ENCODE data around the gene EID2.

The EID2 gene, protein sequence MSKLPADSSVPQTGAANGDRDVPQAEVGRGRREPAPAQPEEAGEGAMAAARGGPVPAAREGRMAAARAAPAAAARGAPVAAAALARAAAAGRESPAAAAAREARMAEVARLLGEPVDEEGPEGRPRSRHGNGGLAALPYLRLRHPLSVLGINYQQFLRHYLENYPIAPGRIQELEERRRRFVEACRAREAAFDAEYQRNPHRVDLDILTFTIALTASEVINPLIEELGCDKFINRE

DNA sequence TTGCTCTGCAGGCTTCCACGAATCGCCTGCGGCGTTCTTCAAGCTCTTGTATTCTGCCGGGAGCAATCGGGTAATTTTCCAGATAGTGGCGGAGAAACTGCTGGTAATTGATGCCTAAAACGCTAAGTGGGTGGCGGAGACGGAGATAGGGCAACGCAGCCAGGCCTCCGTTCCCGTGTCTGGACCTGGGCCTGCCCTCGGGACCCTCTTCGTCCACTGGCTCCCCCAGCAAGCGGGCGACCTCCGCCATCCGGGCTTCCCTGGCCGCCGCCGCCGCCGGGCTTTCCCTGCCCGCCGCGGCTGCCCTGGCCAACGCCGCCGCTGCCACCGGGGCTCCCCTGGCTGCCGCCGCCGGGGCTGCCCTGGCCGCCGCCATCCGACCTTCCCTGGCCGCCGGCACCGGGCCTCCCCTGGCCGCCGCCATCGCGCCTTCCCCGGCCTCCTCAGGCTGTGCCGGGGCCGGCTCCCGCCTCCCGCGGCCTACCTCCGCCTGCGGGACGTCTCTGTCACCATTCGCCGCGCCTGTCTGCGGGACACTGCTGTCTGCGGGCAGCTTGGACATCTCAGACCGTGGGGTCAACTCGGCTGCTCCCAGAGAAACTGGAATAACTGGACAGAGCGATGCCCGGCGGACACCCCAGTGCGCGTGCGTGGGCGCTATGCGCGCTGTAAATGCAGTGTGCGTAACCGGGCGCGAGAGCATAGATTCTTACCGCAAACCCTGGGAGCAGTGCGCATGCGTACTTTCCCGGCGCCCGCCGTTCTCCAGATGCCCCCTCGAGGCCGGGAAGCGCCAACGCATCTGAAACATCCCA lies at the start of gene EID2:
TSS of gene EID2 (minus strand) at position 644 of the 815 bp plus-strand sequence. CDS start at position 562, 82 bp downstream.
- TF ChIP-seq, protein P1, sequence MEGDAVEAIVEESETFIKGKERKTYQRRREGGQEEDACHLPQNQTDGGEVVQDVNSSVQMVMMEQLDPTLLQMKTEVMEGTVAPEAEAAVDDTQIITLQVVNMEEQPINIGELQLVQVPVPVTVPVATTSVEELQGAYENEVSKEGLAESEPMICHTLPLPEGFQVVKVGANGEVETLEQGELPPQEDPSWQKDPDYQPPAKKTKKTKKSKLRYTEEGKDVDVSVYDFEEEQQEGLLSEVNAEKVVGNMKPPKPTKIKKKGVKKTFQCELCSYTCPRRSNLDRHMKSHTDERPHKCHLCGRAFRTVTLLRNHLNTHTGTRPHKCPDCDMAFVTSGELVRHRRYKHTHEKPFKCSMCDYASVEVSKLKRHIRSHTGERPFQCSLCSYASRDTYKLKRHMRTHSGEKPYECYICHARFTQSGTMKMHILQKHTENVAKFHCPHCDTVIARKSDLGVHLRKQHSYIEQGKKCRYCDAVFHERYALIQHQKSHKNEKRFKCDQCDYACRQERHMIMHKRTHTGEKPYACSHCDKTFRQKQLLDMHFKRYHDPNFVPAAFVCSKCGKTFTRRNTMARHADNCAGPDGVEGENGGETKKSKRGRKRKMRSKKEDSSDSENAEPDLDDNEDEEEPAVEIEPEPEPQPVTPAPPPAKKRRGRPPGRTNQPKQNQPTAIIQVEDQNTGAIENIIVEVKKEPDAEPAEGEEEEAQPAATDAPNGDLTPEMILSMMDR (conservative IDR thresholded peaks at IDR 0.05; ENCODE audit: control insufficient read depth, insufficient read depth, low read depth, low read length): peak; percentile 73
- peak within 1 kb of the TSS; percentile 84 for H3K4me3 ChIP-seq (ENCODE audit: control insufficient read depth, low read depth, low read length)
- peak; percentile 92 for DNase-seq (ENCODE audit: low read depth)

DNA sequence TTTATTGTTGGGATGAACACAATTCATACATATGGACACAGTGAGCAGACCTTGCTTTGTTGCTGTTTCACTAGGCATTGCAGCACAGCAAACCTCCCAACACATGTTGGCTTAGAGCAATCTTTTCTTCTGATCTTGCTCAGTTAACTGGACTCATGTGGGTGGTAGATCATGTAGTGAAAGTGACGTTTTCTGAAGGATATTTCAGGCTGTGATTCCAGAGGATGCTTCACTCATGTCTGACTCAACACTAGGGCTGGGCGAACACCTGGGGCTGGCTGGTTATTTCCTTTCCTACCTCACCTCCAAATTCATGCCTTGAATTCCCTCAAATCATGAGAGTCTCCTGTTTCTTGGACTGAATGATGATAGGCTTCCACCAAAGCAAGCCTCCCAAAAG lies 48.1 kb upstream of the EID2 start:
- TF ChIP-seq, protein P1 (conservative IDR thresholded peaks at IDR 0.05; ENCODE audit: control insufficient read depth, insufficient read depth, low read depth, low read length): no peak
- no peak for DNase-seq (ENCODE audit: low read depth)
- H3K4me3 ChIP-seq (ENCODE audit: control insufficient read depth, low read depth, low read length): no peak overlapping the region

DNA sequence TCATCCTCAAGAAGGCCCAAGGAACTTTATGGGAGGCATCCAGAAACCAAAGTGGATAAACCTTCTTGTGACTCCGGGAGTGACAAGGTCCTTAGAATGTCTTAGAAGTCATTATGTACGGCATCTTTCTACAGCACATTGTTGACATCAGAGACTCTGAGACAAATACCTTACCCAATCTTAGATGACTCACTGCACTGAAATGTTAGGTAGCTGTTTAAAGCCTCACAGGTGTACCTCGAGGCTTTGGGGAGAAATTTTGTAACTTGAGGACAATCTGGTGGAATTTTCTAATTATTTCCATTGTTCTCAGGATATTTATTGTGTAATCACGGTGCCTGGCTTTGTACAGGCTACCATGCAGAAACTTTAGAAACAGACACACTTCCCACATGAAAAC lies 47.5 kb upstream of the EID2 start:
- TF ChIP-seq, protein P1 (conservative IDR thresholded peaks at IDR 0.05; ENCODE audit: control insufficient read depth, insufficient read depth, low read depth, low read length): no peak
- no peak overlapping the region for H3K4me3 ChIP-seq (ENCODE audit: control insufficient read depth, low read depth, low read length)
- no peak for DNase-seq (ENCODE audit: low read depth)

DNA sequence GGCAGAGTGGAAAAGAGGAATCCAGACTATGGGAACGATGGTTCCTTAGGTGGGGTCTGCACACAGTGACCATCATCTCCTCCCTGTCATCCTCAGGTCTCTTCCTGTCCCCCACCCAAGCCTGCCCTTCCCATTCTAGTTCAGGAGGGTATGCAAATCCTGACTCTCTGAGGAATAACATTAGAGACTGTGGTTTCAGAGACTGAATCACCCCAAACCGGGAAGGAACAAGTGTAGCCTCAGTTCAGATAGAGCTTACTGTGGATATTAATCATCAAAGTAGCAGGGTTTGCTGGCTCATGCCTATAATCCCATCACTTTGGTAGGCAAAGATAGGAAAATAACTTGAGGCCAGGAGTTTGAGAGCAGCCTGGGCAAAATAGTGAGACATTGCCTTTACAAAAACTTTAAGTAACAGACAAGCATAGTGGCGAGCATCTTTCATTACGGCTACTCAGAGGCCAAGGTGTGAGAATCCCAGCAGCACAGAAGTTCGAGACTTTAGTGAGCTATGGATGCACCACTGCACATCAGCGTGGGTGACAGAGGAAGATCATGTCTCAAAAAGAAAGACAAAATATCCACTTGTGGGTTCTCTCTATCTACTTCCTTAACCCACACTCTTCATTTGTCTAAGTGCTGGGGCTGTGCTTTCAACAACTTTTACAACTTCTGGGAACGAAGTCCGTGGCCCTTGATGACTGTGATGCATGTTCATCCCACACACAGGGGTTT lies 43.1 kb upstream of the EID2 start:
- no peak overlapping the region for H3K4me3 ChIP-seq (ENCODE audit: control insufficient read depth, low read depth, low read length)
- TF ChIP-seq, protein P1 (conservative IDR thresholded peaks at IDR 0.05; ENCODE audit: control insufficient read depth, insufficient read depth, low read depth, low read length): no peak
- DNase-seq (ENCODE audit: low read depth): no peak

DNA sequence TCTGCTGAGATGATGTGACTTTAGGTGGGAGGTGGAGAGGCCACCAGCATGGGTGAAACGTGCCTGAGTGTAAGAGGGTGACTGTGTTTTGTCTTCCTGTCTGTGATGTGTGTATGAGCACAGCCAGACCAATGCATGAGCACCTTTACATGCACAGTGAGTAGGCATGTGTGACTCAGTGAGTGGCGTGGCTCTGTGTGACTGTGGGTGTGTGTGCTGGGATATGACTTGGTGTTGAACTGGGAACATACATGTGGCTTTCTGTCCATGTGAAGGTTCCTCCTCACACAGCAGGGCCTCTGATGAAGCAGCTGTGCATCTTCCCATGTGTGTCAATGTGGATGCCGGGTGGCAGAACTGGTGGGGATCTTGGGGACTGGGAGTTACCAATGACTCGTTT lies 42.5 kb upstream of the EID2 start:
- H3K4me3 ChIP-seq (ENCODE audit: control insufficient read depth, low read depth, low read length): no peak overlapping the region
- TF ChIP-seq, protein P1 (conservative IDR thresholded peaks at IDR 0.05; ENCODE audit: control insufficient read depth, insufficient read depth, low read depth, low read length): no peak
- no peak for DNase-seq (ENCODE audit: low read depth)

DNA sequence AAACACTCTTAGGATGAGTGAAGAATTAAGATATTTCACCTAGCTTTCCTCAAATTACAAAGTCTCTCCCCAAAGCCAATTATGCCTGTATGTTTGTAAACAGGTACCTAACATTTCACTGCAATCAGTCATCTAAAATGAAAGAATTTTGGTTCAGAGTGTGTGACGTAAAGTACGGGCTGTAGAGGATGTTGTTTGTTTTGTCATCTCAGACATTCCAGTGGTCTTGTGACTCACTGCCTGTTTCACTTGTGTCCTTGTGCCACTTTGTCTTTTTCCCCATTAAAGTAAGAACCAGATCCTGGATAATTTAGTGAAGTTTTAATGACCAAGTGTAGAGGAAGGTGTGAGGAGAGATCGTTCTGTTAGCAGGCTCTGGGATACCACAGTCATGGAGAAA lies 28.6 kb upstream of the EID2 start:
- DNase-seq (ENCODE audit: low read depth): peak; percentile 3
- no peak overlapping the region for H3K4me3 ChIP-seq (ENCODE audit: control insufficient read depth, low read depth, low read length)
- TF ChIP-seq, protein P1 (conservative IDR thresholded peaks at IDR 0.05; ENCODE audit: control insufficient read depth, insufficient read depth, low read depth, low read length): no peak
